HG03432 (cell line): ENCODE measurements around the gene COL18A1.

ENCODE experiments used
- ATAC-seq: cut with Tn5 transposase; IDR thresholded peaks from one replicate; pipeline ENCODE4 v1.9.1; 2021; ENCODE audit warnings: mild to moderate bottlenecking, moderate library complexity; ENCODE audit not compliant: unreplicated experiment

Gene COL18A1

GRCh38 chr21:45539046-45539795, 134.3 kb downstream of the COL18A1 start:
- ATAC-seq: no peak

- ATAC-seq: no peak
Measured at GRCh38 chr21:45539796-45540600, 135.0 kb downstream of the COL18A1 start.

GRCh38 chr21:45540601-45540970, 135.6 kb downstream of the COL18A1 start:
- no peak for ATAC-seq

- ATAC-seq: peak; percentile 69
Measured at GRCh38 chr21:45541221-45542039, 136.5 kb downstream of the COL18A1 start.

DNA sequence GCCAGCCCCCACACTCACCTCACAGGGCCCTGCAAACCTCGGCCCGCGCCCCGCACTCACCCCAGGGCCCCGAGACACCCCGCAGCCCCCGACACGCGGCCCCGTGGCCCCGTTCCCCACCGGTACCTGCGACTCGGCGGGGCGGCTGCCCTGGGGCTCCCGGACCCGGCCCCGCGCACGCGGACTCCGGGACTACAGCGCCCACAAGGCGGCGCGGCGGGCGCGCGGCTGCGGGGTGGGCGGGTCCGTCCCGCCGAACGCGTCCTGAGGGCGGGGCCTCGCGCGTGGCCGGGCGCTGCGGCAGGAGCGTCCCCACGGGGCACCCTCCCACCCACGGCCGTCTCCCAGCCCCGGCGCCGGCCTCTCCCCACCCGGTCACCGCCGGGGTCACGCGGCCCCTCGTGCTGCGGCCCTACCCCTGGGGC, 137.3 kb downstream of the COL18A1 start, which contains the start of gene SLC19A1:
Gene SLC19A1, minus strand, starts transcription at position 199 of the 425 bp plus-strand sequence. CDS start 4,481 bp downstream, outside the sequence.
- ATAC-seq: peak; percentile 75

- no peak for ATAC-seq
Measured at GRCh38 chr21:45542667-45543370, 137.9 kb downstream of the COL18A1 start.

- ATAC-seq: no peak
Measured at GRCh38 chr21:45543371-45543709, 138.4 kb downstream of the COL18A1 start.

GRCh38 chr21:45543710-45544448, 138.9 kb downstream of the COL18A1 start:
- no peak for ATAC-seq

DNA sequence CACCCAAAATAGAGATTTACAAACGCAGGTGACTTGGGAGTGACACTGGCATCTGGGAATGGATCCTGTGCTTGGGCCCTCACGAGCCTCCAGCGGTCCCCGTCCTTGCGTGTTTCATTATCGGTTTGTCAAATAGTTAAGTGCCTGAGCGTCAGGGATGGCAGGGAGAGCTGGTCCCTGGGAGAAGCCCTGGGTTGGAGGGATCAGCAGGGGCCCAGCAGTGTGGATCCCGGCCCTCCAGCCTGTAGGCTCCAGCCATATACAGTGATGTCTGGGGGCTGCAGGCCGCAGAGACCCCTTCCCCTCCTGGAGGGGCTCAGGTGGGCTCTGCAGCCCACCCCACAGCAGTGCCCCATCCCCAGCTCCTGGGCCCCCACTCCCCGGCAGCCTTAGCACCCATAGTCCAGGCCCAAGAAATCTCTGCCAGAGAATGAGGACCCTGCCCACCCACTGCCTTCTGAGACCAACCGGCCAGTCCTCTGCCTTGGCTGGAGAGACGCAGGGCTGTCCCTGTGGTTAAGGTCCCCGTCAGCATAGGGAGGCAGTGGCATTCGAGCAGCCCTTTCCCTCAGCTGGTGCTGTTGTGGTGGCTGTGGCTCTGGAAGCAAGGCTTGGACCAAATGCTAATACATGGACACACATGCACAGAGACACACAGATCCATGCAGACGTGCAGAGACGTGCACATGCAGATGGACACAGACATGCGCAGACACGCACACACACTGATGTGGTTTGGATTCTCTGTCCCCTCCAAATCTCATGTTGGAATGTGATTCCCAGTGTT, 139.7 kb downstream of the COL18A1 start:
- ATAC-seq: no peak

DNA sequence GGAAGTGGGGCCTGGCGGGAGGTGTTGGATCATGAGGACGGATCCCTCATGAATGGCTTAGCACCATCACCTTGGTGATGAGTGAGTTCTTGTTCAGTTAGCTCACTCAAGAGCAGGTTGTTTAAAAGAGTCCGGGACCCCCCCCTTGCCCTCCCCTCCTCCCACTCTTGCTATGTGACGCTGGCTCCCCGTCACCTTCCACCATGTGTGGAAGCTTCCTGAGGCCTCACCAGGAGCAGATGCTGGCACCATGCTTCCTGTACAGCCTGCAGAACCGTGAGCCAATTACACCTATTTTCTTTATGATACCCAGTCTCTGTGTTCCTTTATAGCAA, 140.2 kb downstream of the COL18A1 start:
- no peak for ATAC-seq

DNA sequence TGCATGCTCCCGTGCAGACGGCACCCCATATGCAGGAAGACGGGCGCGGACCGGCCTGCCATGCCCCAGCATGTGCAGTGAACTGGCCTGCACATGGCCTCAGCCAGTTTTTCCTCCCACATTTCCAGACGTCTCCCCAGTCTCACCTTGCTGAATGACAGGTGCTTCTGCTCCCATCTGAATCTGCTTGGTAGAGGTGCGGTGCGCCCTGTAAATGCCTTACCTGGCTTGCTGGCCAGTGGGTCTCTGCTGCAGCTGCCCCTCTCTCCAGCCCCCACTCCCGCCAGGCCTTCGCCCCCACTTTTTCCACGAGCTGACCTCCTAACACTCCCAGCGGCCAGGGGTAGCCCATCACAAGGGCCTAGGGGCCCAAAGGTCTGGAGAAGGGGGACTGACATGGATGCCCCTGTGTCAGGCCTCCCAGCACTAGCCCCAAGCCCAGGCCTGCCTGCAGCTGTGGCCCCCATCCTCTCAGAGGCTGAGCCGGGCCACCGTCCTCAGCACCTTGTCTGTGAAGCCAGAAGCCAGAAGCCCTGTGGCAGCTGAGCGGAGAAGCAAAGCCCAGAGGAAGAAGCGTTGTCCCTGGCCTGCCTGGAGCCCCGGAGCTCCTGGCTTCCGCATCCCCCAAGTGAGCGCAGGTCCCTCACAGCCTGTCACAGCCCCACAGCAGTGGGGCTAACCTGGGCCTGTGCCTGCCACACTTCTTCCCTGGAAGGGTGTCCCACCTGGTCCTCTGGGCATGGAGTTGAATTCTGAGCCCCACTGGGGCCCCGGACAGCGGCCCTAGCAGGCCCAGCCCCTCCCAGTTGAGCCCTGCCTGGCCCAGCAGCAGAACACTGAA, 140.9 kb downstream of the COL18A1 start:
- ATAC-seq: no peak

DNA sequence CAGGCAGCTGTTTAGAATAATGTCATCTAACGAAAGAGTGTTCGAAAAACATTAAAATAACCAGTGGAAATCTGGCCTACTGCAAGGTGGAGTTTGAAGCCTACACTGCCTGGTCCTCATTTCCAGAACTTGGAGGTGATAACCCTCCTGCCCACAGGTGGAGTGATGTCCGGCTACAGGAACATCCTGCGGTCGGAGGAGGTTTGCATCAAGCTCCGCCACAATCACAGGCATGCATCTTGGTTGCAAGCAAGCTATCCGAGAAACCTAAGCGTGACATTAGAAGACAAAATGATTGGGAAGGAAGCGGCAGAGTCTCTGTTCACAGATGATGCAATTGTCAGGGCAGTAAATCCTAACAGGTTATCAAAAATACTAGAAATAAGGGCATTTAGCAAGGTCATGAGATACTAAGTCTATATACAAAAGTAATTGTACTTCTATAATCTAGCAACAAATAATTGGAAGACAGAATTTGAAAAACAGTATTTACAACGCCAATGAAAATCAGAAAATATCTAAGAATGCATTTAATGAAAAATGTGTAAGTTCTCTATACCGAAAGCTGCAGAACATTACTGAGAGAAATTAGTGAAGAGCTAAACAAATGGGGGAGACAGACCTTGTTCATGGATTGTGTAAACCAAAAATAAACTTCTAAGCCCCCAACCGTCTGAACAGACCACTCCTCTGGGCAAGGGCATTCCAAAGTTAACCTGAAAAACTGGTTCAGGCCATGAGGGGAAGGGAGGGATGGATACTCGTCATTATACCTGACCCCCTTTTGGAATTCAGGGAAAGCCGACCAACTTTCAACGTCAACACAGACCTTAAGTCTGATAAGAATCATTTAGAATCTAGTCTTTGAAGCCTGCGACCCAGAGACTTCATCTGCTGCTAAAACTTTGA, 141.9 kb downstream of the COL18A1 start:
- no peak for ATAC-seq

DNA sequence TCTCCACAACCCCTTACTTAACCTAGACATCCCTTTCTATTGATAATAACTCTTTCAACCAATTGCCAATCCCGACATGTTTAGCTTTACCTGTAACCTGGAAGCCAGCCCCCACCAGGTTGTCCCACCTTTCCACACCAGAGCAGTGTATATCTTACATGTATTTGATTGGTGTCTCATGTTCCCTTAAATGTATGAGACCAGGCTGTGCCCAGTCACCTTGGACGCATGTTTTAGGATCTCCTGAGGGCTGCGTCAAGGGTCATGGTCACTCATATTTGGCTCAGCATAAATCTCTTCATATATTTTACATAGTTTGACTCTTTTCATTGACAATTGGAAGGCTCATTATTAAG, 142.6 kb downstream of the COL18A1 start:
- no peak for ATAC-seq

- ATAC-seq: no peak
Measured at GRCh38 chr21:45548711-45549491, 143.9 kb downstream of the COL18A1 start.

GRCh38 chr21:45549626-45550463, 144.9 kb downstream of the COL18A1 start:
- ATAC-seq: peak; percentile 44
